ENCODE data around the gene CD200R1L.

Gene CD200R1L

DNA sequence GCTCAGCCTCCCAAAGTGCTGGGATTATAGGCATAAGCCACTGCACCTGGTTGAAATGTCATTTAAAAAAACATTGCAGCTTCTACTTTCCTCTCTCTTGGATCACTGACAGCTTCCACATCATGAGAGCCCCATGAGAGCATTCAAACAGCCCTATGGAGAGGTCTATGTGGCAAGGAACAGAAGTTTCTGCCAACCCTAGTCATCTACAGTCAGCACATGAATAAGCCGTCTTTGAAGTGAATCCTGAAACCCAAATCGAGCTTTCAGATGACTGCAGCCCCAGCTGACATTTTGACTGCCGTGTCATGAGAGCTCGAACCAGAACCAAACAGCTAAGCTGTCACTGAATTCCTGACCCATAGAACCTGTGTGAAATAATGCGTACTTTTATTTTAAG, 39.8 kb downstream of the CD200R1L start (continued):
- TF ChIP-seq, protein P1, sequence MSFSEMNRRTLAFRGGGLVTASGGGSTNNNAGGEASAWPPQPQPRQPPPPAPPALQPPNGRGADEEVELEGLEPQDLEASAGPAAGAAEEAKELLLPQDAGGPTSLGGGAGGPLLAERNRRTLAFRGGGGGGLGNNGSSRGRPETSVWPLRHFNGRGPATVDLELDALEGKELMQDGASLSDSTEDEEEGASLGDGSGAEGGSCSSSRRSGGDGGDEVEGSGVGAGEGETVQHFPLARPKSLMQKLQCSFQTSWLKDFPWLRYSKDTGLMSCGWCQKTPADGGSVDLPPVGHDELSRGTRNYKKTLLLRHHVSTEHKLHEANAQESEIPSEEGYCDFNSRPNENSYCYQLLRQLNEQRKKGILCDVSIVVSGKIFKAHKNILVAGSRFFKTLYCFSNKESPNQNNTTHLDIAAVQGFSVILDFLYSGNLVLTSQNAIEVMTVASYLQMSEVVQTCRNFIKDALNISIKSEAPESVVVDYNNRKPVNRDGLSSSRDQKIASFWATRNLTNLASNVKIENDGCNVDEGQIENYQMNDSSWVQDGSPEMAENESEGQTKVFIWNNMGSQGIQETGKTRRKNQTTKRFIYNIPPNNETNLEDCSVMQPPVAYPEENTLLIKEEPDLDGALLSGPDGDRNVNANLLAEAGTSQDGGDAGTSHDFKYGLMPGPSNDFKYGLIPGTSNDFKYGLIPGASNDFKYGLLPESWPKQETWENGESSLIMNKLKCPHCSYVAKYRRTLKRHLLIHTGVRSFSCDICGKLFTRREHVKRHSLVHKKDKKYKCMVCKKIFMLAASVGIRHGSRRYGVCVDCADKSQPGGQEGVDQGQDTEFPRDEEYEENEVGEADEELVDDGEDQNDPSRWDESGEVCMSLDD (tag by site-specific recombination; IDR thresholded peaks at IDR 0.05) = no peak
- TF ChIP-seq, protein P2, sequence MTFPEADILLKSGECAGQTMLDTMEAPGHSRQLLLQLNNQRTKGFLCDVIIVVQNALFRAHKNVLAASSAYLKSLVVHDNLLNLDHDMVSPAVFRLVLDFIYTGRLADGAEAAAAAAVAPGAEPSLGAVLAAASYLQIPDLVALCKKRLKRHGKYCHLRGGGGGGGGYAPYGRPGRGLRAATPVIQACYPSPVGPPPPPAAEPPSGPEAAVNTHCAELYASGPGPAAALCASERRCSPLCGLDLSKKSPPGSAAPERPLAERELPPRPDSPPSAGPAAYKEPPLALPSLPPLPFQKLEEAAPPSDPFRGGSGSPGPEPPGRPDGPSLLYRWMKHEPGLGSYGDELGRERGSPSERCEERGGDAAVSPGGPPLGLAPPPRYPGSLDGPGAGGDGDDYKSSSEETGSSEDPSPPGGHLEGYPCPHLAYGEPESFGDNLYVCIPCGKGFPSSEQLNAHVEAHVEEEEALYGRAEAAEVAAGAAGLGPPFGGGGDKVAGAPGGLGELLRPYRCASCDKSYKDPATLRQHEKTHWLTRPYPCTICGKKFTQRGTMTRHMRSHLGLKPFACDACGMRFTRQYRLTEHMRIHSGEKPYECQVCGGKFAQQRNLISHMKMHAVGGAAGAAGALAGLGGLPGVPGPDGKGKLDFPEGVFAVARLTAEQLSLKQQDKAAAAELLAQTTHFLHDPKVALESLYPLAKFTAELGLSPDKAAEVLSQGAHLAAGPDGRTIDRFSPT (tag by site-specific recombination; IDR thresholded peaks at IDR 0.05) = no peak
- TF ChIP-seq ZNF473 (tag by site-specific recombination; IDR thresholded peaks at IDR 0.05) = no peak

DNA sequence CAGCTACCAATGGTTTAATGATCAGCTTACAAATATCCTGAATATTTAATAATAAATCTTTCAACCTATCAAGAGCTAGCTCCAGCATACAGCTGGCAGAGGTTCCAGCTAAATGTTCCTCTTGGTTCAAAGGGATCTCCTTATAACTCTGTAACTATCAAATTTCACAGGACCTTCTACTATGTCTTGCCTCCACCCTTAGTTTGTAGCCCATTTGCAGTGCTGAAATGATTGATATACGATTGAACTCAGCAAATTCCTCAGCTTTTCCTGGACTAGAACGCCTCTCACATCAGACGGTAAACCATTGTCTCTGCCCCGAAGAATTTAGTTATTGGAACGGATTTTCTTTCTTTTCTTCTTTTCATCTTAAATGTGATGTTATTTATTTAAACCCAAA, 41.5 kb downstream of the CD200R1L start:
- Histone ChIP-seq H3K36me3 (ENCODE audit: control insufficient read depth in 2 of 2, insufficient read depth in 1 of 2, low read length in 2 of 2) (no peaks in the 10 kb centered on the region), H3K4me3 (ENCODE audit: low read depth, low read length) (no peak overlapping the region), H3K4me1 (ENCODE audit: control insufficient read depth, insufficient read depth, low read length) (no peaks in the 10 kb centered on the region), H3K9me3 (ENCODE audit: control insufficient read depth, insufficient read depth, low read depth, low read length) (no peaks in the 10 kb centered on the region), H3K27ac (ENCODE audit: extremely low read depth, low read depth, low read length) (no peak overlapping the region)
- ChIA-PET POLR2A (no interaction called here), CTCF (no interaction called here)
- no peak for TF ChIP-seq MEIS1 (CRISPR knock-in tag; IDR thresholded peaks at IDR 0.05; ENCODE audit: borderline replicate concordance)
- TF ChIP-seq, protein P3, sequence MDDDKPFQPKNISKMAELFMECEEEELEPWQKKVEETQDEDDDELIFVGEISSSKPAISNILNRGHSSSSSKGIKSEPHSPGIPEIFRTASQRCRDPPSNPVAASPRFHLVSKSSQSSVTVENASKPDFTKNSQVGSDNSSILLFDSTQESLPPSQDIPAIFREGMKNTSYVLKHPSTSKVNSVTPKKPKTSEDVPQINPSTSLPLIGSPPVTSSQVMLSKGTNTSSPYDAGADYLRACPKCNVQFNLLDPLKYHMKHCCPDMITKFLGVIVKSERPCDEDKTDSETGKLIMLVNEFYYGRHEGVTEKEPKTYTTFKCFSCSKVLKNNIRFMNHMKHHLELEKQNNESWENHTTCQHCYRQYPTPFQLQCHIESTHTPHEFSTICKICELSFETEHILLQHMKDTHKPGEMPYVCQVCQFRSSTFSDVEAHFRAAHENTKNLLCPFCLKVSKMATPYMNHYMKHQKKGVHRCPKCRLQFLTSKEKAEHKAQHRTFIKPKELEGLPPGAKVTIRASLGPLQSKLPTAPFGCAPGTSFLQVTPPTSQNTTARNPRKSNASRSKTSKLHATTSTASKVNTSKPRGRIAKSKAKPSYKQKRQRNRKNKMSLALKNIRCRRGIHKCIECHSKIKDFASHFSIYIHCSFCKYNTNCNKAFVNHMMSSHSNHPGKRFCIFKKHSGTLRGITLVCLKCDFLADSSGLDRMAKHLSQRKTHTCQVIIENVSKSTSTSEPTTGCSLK (tag by site-specific recombination; IDR thresholded peaks at IDR 0.05) = no peak
- TF ChIP-seq OVOL3 (tag by site-specific recombination; IDR thresholded peaks at IDR 0.05) = no peak
- TF ChIP-seq GLI2 (tag by site-specific recombination; IDR thresholded peaks at IDR 0.05; ENCODE audit: borderline replicate concordance, low read depth) = no peak
- no peak for TF ChIP-seq ZNF600 (tag by site-specific recombination; IDR thresholded peaks at IDR 0.05)
- TF ChIP-seq ZFP41 (tag by site-specific recombination; IDR thresholded peaks at IDR 0.05; ENCODE audit: borderline replicate concordance) = no peak
- no peak for TF ChIP-seq ZNF426 (tag by site-specific recombination; IDR thresholded peaks at IDR 0.05)
- no peak for TF ChIP-seq OSR2 (tag by site-specific recombination; IDR thresholded peaks at IDR 0.05)
- no peak for TF ChIP-seq ZNF558 (tag by site-specific recombination; IDR thresholded peaks at IDR 0.05)

DNA sequence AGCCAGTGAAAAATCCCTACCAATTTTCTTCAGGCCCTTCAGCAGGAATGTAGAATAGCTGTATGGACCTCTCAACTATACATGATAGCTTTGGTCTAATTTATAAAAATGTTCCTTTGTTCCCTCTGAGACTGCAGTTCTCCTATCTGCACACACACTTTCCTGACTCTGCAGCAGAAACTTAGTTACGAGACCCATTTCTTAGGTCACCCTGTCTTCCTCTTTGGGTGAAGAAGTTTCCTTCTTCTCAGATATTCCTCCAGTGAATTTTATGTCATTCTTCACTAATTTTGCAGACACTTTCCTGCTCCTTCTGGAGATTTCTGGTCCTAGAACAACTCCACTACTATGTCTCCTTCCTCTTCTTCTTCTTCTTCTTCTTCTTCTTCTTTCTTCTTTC, 42.6 kb downstream of the CD200R1L start:
- ChIA-PET CTCF (no interaction called here), POLR2A (no interaction called here)
- no peaks in the 10 kb centered on the region for H3K9me3 ChIP-seq (ENCODE audit: control insufficient read depth, insufficient read depth, low read depth, low read length)
- no peaks in the 10 kb centered on the region for H3K36me3 ChIP-seq (ENCODE audit: control insufficient read depth in 2 of 2, insufficient read depth in 1 of 2, low read length in 2 of 2)
- no peak overlapping the region for H3K4me3 ChIP-seq (ENCODE audit: low read depth, low read length)
- H3K4me1 ChIP-seq (ENCODE audit: control insufficient read depth, insufficient read depth, low read length) = no peaks in the 10 kb centered on the region
- no peak overlapping the region for H3K27ac ChIP-seq (ENCODE audit: extremely low read depth, low read depth, low read length)
- TF ChIP-seq ZNF626 (tag by site-specific recombination; IDR thresholded peaks at IDR 0.05) = no peak
- TF ChIP-seq BCL11A (tag by site-specific recombination; IDR thresholded peaks at IDR 0.05; ENCODE audit: low read depth) = no peak
- TF ChIP-seq, protein P4, sequence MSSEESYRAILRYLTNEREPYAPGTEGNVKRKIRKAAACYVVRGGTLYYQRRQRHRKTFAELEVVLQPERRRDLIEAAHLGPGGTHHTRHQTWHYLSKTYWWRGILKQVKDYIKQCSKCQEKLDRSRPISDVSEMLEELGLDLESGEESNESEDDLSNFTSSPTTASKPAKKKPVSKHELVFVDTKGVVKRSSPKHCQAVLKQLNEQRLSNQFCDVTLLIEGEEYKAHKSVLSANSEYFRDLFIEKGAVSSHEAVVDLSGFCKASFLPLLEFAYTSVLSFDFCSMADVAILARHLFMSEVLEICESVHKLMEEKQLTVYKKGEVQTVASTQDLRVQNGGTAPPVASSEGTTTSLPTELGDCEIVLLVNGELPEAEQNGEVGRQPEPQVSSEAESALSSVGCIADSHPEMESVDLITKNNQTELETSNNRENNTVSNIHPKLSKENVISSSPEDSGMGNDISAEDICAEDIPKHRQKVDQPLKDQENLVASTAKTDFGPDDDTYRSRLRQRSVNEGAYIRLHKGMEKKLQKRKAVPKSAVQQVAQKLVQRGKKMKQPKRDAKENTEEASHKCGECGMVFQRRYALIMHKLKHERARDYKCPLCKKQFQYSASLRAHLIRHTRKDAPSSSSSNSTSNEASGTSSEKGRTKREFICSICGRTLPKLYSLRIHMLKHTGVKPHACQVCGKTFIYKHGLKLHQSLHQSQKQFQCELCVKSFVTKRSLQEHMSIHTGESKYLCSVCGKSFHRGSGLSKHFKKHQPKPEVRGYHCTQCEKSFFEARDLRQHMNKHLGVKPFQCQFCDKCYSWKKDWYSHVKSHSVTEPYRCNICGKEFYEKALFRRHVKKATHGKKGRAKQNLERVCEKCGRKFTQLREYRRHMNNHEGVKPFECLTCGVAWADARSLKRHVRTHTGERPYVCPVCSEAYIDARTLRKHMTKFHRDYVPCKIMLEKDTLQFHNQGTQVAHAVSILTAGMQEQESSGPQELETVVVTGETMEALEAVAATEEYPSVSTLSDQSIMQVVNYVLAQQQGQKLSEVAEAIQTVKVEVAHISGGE (tag by site-specific recombination; conservative IDR thresholded peaks at IDR 0.05; ENCODE audit: low read depth) = no peak
- TF ChIP-seq, protein P5, sequence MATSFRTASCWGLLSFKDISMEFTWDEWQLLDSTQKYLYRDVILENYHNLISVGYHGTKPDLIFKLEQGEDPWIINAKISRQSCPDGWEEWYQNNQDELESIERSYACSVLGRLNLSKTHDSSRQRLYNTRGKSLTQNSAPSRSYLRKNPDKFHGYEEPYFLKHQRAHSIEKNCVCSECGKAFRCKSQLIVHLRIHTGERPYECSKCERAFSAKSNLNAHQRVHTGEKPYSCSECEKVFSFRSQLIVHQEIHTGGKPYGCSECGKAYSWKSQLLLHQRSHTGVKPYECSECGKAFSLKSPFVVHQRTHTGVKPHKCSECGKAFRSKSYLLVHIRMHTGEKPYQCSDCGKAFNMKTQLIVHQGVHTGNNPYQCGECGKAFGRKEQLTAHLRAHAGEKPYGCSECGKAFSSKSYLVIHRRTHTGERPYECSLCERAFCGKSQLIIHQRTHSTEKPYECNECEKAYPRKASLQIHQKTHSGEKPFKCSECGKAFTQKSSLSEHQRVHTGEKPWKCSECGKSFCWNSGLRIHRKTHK (tag by site-specific recombination; IDR thresholded peaks at IDR 0.05) = no peak
- no peak for TF ChIP-seq ZNF112 (tag by site-specific recombination; IDR thresholded peaks at IDR 0.05)
- no peak for TF ChIP-seq ZNF596 (tag by site-specific recombination; IDR thresholded peaks at IDR 0.05)
- TF ChIP-seq ZNF24 (tag by site-specific recombination; IDR thresholded peaks at IDR 0.05) = no peak
- TF ChIP-seq ZNF211 (tag by site-specific recombination; IDR thresholded peaks at IDR 0.05; ENCODE audit: low read depth) = no peak
- TF ChIP-seq ZNF404 (tag by site-specific recombination; IDR thresholded peaks at IDR 0.05) = no peak
